Stimulated activated CD4-positive, alpha-beta T cell treated with anti-CD3 and anti-CD28 coated beads, Interleukin-1b, Interleukin-23, amount 100 ng/mL, for 4 hours (primary cell): ENCODE measurements around the gene LDB3.

Experiments
- DNase-seq, 2 donors: peaks; one replicate each; pipeline ENCODE4 v3.0.0-alpha.2; 2020; ENCODE audit warnings: low read depth in 2 of 2

Gene LDB3

GRCh38 chr10:86765548-86765947 is 97.2 kb downstream of the LDB3 start:
- no peak for DNase-seq

- no peak for DNase-seq
These were observed 100.2 kb downstream of the LDB3 start for GRCh38 chr10:86768412-86769062.

- no peak for DNase-seq
These were observed 101.7 kb downstream of the LDB3 start for GRCh38 chr10:86769991-86770390.

- DNase-seq = no peak
These were observed 102.2 kb downstream of the LDB3 start for GRCh38 chr10:86770412-86770960.

- DNase-seq = no peak
These were observed 105.2 kb downstream of the LDB3 start for GRCh38 chr10:86773498-86773897.

- DNase-seq = no peak
These were observed 107.0 kb downstream of the LDB3 start for GRCh38 chr10:86775056-86775869.

- no peak for DNase-seq
These were observed 107.5 kb downstream of the LDB3 start for GRCh38 chr10:86775870-86776180.

GRCh38 chr10:86779220-86780017 is 111.1 kb downstream of the LDB3 start:
- no peak for DNase-seq

GRCh38 chr10:86782701-86783418 is 114.5 kb downstream of the LDB3 start:
- no peak for DNase-seq

- no peak for DNase-seq
These were observed 116.7 kb downstream of the LDB3 start for GRCh38 chr10:86785037-86785436.
